Mucosa of rectum (tissue), 2 donors: ENCODE data around the gene TOR4A.
A peak's percentile ranks its signal among the peaks of the same experiment; 100 is the strongest.

Experiments
- H3K27ac ChIP-seq, 2 donors: one replicate each; pipeline ENCODE4 v1.7.0; 2013; ENCODE audit warnings: inconsistent platforms in 2 of 2, low read depth in 2 of 2, low read length in 2 of 2
- H3K27me3 ChIP-seq, 2 donors: one replicate each; pipeline ENCODE4 v1.7.0; 2013; ENCODE audit warnings: low read length in 2 of 2; ENCODE audit not compliant: control insufficient read depth in 2 of 2, insufficient read depth in 2 of 2
- H3K36me3 ChIP-seq, 2 donors: one replicate each; pipeline ENCODE4 v1.7.0; 2013; ENCODE audit warnings: low read length in 2 of 2; ENCODE audit not compliant: control insufficient read depth in 2 of 2, insufficient read depth in 2 of 2
- H3K4me1 ChIP-seq, 2 donors: one replicate each; pipeline ENCODE4 v1.7.0; 2013; ENCODE audit warnings: low read length in 2 of 2, mild to moderate bottlenecking in 1 of 2; ENCODE audit not compliant: control insufficient read depth in 2 of 2, insufficient read depth in 2 of 2
- H3K4me3 ChIP-seq, 2 donors: one replicate each; pipeline ENCODE4 v1.7.0; 2013; ENCODE audit warnings: low read length in 2 of 2
- H3K9ac ChIP-seq, 2 donors: one replicate each; pipeline ENCODE4 v1.7.0; 2013; ENCODE audit warnings: low read length in 2 of 2, low read depth in 1 of 2, mild to moderate bottlenecking in 1 of 2
- H3K9me3 ChIP-seq, 2 donors: one replicate each; pipeline ENCODE4 v1.7.0; 2013; ENCODE audit warnings: low read length in 2 of 2; ENCODE audit not compliant: control insufficient read depth in 2 of 2
- donor health status: healthy.
- donor health status: Normal muscosa, but diverticular disease.

TOR4A gene

DNA sequence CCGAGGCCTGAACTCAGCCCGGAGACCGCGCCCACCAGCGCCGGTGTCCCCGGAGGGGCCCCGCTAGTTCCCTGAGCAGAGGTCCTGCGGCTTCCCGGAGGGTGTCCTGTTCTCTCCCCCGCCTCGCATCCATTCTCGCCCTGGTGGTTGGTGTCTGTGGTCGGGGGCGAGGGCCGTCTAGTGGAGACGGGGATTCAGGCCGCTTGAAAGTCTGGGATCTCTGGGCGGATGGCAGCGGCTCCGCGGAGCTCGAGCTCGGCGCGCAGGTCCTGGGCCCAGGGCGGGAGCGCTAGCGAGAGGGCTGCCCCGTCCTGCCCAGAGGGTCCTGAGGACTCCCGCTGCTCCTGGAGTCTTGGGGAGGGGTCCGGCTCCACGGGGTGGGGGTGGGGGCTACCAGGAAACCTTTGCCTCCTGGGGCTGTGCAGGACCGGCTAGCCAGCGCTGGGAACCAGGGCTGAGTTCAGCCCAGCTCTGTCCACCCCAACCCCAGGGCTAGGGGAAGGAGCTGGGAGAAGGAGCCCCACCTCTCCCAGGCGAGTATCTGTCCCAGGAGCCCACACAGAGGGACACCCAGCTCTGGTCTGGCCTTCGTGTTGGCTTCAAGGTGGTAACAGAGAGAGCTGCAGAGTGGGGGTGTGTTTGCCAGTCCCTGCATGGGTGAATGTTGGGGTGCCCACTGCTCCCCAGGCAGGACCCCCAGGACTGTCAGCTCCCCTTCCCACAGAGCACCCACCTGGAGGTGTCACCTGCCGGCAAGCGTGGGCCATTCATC is 4.0 kb downstream of the TOR4A start:
- H3K9me3 ChIP-seq, result no peaks in the 10 kb centered on the region
- no peak overlapping the region for H3K9ac ChIP-seq
- no peak overlapping the region for H3K4me3 ChIP-seq
- peaks cover 13 to 15% of the 10 kb centered on the region in 2 donors for H3K4me1 ChIP-seq
- H3K27ac ChIP-seq, result no peak overlapping the region
- no peaks in the 10 kb centered on the region for H3K27me3 ChIP-seq
- H3K36me3 ChIP-seq, result peaks cover 16 to 17% of the 10 kb centered on the region in 2 donors

DNA sequence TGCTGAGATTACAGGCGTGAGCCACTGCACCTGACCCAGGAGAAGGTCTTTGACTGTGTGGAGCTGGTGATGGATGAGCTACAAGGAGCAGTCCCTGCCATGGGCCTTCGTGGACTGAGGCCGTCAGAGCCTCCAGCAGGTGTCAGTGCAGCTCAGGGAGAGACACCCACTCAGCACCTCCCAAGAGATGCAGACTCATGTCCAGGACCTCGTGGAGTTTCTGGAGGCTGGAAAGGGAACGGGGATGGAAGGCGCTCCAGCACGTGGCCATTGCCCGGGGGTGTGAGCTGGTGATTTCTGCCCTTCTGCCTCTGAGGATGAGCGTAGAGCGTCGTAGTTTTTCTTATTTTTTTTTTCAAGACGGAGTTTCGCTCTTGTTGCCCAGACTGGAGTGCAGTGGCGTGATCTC is 9.5 kb downstream of the TOR4A start:
- Histone ChIP-seq H3K4me1 (no peaks in the 10 kb centered on the region), H3K9me3 (no peaks in the 10 kb centered on the region), H3K4me3 (no peak overlapping the region)

DNA sequence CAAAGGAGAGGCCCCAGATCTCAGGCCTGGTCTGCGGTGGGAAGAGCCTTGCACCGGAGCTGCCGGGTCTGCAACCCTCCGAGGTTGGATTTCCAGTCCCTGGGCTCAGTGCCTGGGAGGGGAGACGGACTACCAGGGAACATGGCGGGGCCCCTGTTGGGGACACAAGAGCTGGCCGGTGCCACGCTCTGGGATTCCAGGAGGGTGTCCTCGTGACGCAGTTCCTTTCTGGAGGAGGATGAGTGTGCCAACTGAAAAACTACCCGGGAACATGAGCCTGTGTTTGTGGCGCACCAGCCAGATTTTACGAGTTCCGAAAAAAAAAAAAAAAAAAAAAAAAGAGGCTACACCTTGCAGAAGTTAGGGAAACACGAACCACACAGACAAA is 15.6 kb downstream of the TOR4A start:
- Histone ChIP-seq H3K4me3 (no peak overlapping the region), H3K4me1 (peaks cover 22 to 37% of the 10 kb centered on the region in 2 donors), H3K9ac (peak overlapping the region in 1 of 2 donors; percentile 49), H3K27me3 (peaks cover 0 to 6% of the 10 kb centered on the region in 2 donors), H3K36me3 (no peaks in the 10 kb centered on the region), H3K27ac (peak overlapping the region; percentile 94 to 95), H3K9me3 (no peaks in the 10 kb centered on the region)

More for the DNA sequence above, 9.5 kb downstream of the TOR4A start:
- Histone ChIP-seq H3K27me3 (no peaks in the 10 kb centered on the region), H3K27ac (no peak overlapping the region), H3K9ac (no peak overlapping the region), H3K36me3 (peaks cover 3 to 6% of the 10 kb centered on the region in 2 donors)

DNA sequence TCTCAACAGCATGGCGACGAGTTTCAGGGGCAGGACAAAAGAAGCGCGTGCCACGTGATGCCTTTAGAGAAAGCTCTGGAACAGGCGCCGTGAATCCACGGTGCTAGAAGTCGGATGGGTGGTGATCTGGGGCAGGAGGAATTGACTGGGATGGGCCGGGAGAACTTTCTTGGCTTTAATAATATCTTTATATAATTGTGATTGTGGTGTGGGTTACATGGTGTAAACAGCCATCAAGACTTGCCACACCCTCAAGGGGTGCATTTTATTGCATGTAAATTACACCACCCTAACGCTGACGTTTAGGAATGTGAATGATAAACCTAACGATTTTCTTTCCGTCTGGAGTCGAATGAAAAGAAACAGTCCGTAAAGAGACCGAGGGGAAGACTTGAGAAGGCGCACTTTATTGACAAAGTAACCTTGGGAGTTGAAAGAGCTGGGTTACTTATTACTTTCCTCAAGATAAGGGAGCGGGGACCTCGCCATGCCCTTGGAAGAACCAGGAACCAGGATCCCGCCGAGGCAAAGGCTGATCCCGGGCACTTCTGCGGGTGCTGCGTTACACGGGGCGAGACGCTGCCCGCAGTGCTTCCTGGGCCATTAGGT is 16.1 kb downstream of the TOR4A start:
- H3K27me3 ChIP-seq, result peaks cover under 1 to 9% of the 10 kb centered on the region in 2 donors
- H3K4me1 ChIP-seq, result peaks cover 26 to 42% of the 10 kb centered on the region in 2 donors
- H3K9ac ChIP-seq, result peak overlapping the region; percentile 61 to 62
- H3K9me3 ChIP-seq, result no peaks in the 10 kb centered on the region
- no peaks in the 10 kb centered on the region for H3K36me3 ChIP-seq
- peak overlapping the region in 1 of 2 donors; percentile 30 for H3K4me3 ChIP-seq
- peak overlapping the region; percentile 94 to 95 for H3K27ac ChIP-seq

DNA sequence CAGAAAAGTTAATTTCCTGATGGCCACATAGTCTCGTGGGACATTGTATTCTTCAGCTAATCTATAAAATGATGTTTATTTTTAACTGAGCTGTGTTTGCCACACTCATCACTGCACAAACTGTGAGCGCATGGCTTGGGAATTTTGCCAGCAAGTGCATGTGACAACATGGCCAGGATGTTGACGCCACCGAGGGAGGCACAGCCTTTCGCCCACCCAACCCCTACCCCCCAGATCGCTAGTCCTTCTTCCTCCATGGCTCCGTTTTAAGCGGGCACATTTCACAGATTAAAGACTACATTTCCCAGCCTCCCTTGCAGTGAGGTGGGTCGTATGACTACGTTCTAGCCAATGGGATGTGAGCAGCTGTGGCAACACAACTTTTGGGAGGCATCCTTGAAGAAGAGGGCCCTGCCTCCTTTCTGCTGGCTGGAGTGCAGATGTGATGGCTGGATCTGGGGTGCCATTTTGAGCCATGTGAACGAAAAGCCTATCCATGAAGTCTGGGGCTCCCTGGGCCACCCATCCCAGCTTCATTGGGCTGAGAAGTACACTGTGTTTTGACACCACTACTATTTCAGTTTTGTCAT is 16.7 kb downstream of the TOR4A start:
- H3K27me3 ChIP-seq, result peaks cover 3 to 14% of the 10 kb centered on the region in 2 donors
- peaks cover 27 to 43% of the 10 kb centered on the region in 2 donors for H3K4me1 ChIP-seq
- H3K9ac ChIP-seq, result peak overlapping the region; percentile 61 to 62
- peak overlapping the region; percentile 94 to 95 for H3K27ac ChIP-seq
- no peaks in the 10 kb centered on the region for H3K9me3 ChIP-seq
- H3K36me3 ChIP-seq, result peaks cover 0 to 1% of the 10 kb centered on the region in 2 donors
- H3K4me3 ChIP-seq, result peak overlapping the region in 1 of 2 donors; percentile 30

DNA sequence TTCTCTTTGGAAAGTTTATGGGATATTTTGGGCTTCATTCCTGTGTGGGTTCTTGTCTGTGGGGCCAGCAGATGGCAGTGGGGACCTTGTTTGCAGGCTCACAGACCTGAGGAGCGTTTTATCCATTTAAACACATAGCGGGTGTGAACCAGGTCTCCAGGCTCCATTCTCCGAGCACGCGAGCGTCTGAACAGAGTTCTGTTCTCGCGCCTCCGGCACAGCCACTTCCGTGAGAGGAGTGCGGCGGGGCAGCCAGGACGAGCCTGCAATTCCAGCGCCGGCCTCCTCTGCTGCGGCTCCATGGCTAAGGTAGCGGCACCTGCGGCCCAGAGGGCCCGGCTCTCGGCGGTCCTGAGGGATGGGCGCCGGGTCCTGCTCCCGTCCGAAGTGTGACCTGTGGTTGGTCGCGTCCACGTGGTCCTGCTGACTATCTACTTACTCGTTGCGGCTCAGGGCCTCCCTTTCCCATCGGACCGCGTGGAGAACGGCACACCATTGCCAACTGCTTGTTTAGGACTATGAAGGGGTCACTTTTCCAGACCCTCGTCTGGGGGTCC is 17.2 kb downstream of the TOR4A start:
- Histone ChIP-seq H3K4me3 (peak overlapping the region; percentile 23 to 26), H3K4me1 (peaks cover 29 to 45% of the 10 kb centered on the region in 2 donors), H3K27ac (peak overlapping the region; percentile 94 to 95), H3K36me3 (peaks cover 0 to 3% of the 10 kb centered on the region in 2 donors), H3K27me3 (peaks cover 3 to 19% of the 10 kb centered on the region in 2 donors), H3K9me3 (no peaks in the 10 kb centered on the region), H3K9ac (peak overlapping the region in 1 of 2 donors; percentile 69)

DNA sequence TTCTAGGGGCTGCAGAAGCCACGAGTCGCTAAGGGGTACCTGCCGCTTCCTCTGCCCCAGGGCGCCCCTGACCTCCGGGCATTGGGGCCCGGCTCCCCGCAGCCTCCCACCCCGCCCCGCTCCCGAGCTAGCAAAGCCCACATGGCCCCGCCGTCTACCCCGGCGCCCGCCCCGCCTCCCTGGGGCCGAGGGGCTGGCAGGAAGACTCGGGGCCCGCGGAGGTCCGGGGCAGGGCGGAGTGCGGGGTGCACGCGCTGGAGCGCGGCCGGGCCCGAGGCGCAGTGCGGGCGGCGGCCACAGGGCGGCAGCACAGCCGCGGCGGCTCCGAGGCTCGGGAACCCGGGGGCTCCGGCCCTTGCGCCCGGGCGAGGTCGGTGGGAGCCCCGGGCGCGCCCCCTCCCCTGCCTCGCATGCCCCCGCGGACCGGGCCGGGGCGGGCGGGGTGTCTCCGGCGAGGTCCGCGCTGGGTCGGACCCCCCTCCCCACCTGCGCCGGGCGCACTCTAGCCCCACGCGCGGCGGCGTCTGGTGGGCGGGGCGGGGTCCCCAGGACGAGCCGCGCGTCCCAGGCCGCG is 17.8 kb downstream of the TOR4A start:
- Histone ChIP-seq H3K4me3 (peak overlapping the region; percentile 23 to 41), H3K27ac (peak overlapping the region; percentile 94 to 95), H3K9me3 (no peaks in the 10 kb centered on the region), H3K36me3 (peaks cover 0 to 3% of the 10 kb centered on the region in 2 donors), H3K9ac (peak overlapping the region in 1 of 2 donors; percentile 69), H3K27me3 (peaks cover 3 to 20% of the 10 kb centered on the region in 2 donors), H3K4me1 (peaks cover 31 to 48% of the 10 kb centered on the region in 2 donors)

DNA sequence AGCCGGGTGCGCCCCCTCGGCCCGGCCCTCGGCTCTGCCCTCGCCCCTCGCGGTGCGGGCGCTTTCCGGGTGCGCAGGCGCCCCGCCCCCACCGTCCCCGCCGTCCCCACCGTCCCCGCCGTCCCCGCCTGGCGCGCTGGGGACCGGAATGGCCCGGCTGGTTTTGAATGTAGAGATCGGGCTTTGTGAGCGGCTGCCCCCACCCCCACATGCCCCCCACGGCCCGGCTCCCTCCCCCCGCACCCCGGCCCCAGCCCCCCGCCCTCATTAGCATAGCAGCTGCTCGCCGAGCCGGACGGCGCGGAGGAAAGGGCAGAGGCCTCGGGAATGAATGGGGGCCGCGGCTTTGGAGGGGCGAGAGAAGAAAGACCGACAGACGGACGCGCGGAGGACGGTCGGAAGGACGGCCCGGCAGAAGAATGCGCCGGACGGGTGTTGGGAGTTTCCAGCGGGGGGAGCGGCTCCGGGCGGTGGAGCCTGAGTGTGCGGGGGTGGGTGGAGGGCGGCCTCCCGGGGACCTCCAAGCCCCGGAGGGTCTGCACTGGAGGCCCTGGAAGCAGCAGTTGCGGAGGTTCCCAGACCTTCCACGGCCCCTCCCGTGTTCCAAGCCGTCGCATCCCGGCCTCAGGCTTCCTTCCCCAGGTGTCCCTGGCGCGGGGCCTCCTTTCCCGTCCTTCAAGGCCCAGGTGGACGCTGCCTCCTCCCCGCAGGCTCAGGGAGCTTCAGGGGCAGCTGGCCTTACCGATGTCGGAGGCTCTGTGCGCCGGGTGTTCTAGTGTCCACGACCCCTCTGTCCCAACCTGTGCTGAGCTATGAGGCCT is 18.5 kb downstream of the TOR4A start:
- H3K27ac ChIP-seq, result peak overlapping the region; percentile 94 to 95
- H3K9ac ChIP-seq, result peak overlapping the region; percentile 79 to 93
- H3K36me3 ChIP-seq, result peaks cover 0 to 3% of the 10 kb centered on the region in 2 donors
- H3K4me1 ChIP-seq, result peaks cover 31 to 48% of the 10 kb centered on the region in 2 donors
- H3K27me3 ChIP-seq, result peaks cover 3 to 20% of the 10 kb centered on the region in 2 donors
- no peaks in the 10 kb centered on the region for H3K9me3 ChIP-seq
- H3K4me3 ChIP-seq, result peak overlapping the region; percentile 82 to 87
